Sigmoid colon (tissue), 7 donors: Measurements from ENCODE around the gene TSACC. TPM values are rescaled to one million over a fixed set of nuclear protein-coding genes. Genes with fewer than 3 reads are reported as not detected.

Experiments
- DNase-seq: peaks from one replicate; pipeline ENCODE4 v3.0.0-alpha.2; 2019
- H3K27ac ChIP-seq, 4 donors: fragments of 200-600 bp; sonication (generic); one replicate each; pipeline ENCODE4 v1.5.1; 2016 to 2019; ENCODE audit warnings: mild to moderate bottlenecking in 1 of 4
- H3K27me3 ChIP-seq, 3 donors: fragments of 200-600 bp; sonication (generic); one replicate each; pipeline ENCODE4 v1.5.1; 2019; ENCODE audit warnings: mild to moderate bottlenecking in 1 of 3
- H3K36me3 ChIP-seq, 4 donors: fragments of 200-600 bp; sonication (generic); one replicate each; pipeline ENCODE4 v1.5.1; 2016 to 2019
- H3K4me1 ChIP-seq, 4 donors: fragments of 200-600 bp; sonication (generic); one replicate each; pipeline ENCODE4 v1.5.1; 2017 to 2019
- H3K4me3 ChIP-seq, 4 donors: fragments of 200-600 bp; sonication (generic); one replicate each; pipeline ENCODE4 v1.5.1; 2017 to 2019; ENCODE audit warnings: mild to moderate bottlenecking in 2 of 4, moderate library complexity in 1 of 4
- H3K9me3 ChIP-seq, 4 donors: fragments of 200-600 bp in 3 of 4; sonication (generic) in 3 of 4; one replicate each; pipeline versions ENCODE4 v1.5.1 to v1.6.1; 2013 to 2019
- EP300 ChIP-seq, 4 donors: sonication (generic); formaldehyde crosslinking; IDR thresholded peaks; one replicate each; pipeline ENCODE4 v1.6.1; 2017; ENCODE audit warnings: antibody characterized with exemption in 4 of 4
- POLR2A ChIP-seq, 2 donors: fragments of 450-650 bp; IDR thresholded peaks; one replicate each; pipeline ENCODE4 v1.6.1; 2016; ENCODE audit warnings: antibody characterized with exemption in 2 of 2, mild to moderate bottlenecking in 2 of 2, moderate library complexity in 2 of 2
- POLR2AphosphoS5 ChIP-seq, 4 donors: sonication (generic); formaldehyde crosslinking; IDR thresholded peaks; one replicate each; pipeline ENCODE4 v1.6.1; 2017; ENCODE audit warnings: antibody characterized with exemption in 4 of 4
- WGBS, 2 donors: extraction: QIAGEN DNeasy Blood & Tissue Kit; methylation state at CpG; one replicate each; pipeline ENCODE4 v1.1.7; 2013; 5-methylcytosine and 5-hydroxymethylcytosine counted together
- intact Hi-C: fragments of 100-400 bp; cut with DNase I; formaldehyde crosslinking; loops from one replicate; pipeline ENCODE4 v1.15.1; 2023
- polyA plus RNA-seq, 3 donors: library from polyadenylated mRNA; stranded (reverse); fragments of 200-250 nt; gene quantifications; one replicate each; pipeline ENCODE4 v1.2.3, GENCODE V29; 2013
- total RNA-seq, 4 donors: library from RNA; depleted of rRNA; stranded (reverse); fragments of >200 nt; gene quantifications; one replicate each; pipeline ENCODE4 v1.1.0, GENCODE V29; 2016
- TF ChIP-seq, protein P1 (sequence below), 4 experiments: fragments of 450-650 bp in 3 of 4; fragments of 200-600 bp in 1 of 4; IDR thresholded peaks; one replicate each; pipeline ENCODE4 v1.5.1; 2016 to 2019; ENCODE audit warnings: antibody characterized with exemption in 4 of 4, mild to moderate bottlenecking in 3 of 4, moderate library complexity in 2 of 4
- donor health status: healthy with polysubstance abuse.
- donor health status: Bipolar disorder and iron deficiency.
- donor health status: healthy.

TSACC gene
- total and polyA plus RNA-seq, 7 donors: 0.48 to 1.1 TPM; not detected in 5

DNA sequence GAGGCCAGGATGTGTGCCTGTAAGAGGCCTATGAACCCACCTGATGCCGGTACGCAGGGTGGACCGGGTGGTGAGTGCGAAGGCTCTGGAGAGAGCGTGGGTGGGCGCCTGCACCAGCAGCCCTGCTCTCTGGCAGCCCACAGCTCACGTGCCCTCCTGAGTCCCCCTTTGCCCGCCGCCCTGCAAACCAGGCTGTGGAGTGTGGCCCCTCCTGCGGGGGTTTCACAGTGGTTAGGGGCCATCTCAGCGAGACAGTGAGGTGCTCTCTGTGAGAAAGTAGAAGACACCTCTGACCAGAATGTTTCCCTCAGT is 53.0 kb downstream of the TSACC start:
- Histone ChIP-seq H3K27me3 (peaks cover 16 to 61% (median 39%) of the 10 kb centered on the region in 3 donors), H3K36me3 (no peaks in the 10 kb centered on the region), H3K27ac (no peak overlapping the region), H3K4me3 (no peak overlapping the region), H3K4me1 (peaks cover 0 to 11% (median 8%) of the 10 kb centered on the region in 4 donors), H3K9me3 (no peaks in the 10 kb centered on the region)
- intact Hi-C loops: no loop called here
- DNase-seq: no peak
- TF ChIP-seq, protein P1, sequence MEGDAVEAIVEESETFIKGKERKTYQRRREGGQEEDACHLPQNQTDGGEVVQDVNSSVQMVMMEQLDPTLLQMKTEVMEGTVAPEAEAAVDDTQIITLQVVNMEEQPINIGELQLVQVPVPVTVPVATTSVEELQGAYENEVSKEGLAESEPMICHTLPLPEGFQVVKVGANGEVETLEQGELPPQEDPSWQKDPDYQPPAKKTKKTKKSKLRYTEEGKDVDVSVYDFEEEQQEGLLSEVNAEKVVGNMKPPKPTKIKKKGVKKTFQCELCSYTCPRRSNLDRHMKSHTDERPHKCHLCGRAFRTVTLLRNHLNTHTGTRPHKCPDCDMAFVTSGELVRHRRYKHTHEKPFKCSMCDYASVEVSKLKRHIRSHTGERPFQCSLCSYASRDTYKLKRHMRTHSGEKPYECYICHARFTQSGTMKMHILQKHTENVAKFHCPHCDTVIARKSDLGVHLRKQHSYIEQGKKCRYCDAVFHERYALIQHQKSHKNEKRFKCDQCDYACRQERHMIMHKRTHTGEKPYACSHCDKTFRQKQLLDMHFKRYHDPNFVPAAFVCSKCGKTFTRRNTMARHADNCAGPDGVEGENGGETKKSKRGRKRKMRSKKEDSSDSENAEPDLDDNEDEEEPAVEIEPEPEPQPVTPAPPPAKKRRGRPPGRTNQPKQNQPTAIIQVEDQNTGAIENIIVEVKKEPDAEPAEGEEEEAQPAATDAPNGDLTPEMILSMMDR (IDR thresholded peaks at IDR 0.05): no peak
- no peak for TF ChIP-seq POLR2AphosphoS5 (IDR thresholded peaks at IDR 0.05)
- TF ChIP-seq EP300 (IDR thresholded peaks at IDR 0.05): no peak
- no peak for TF ChIP-seq POLR2A (IDR thresholded peaks at IDR 0.05)
- WGBS, 2 donors: 80 to 85% methylated on average over 11 of the region's 11 CpGs

DNA sequence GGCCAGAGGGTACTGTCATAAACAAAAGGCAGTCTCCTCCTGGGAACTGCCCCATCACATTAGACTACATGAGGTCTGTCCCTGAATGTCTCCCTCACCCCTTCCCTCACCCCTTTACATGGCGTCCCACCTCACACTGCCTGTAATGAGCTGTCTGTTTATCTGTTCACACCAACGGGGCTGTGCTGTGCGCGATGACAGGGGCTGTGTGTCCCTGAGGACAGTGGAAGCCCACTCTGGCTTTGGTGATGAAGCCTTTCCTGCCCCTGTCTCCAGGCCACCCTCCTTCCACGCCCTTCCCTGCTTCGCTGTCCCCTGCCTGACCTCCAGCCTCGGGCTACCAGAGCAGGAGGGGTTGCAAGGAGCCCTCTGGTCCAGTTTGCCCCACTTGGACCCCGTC is 53.4 kb downstream of the TSACC start:
- Histone ChIP-seq H3K27ac (no peak overlapping the region), H3K27me3 (peaks cover 16 to 61% (median 39%) of the 10 kb centered on the region in 3 donors), H3K9me3 (no peaks in the 10 kb centered on the region), H3K4me3 (no peak overlapping the region), H3K4me1 (peaks cover 0 to 11% (median 8%) of the 10 kb centered on the region in 4 donors), H3K36me3 (no peaks in the 10 kb centered on the region)
- DNase-seq: no peak
- 68 to 74% methylated on average over 8 of the region's 8 CpGs for WGBS, 2 donors
- intact Hi-C loops: no loop called here
- TF ChIP-seq EP300 (IDR thresholded peaks at IDR 0.05) (no peak), POLR2AphosphoS5 (IDR thresholded peaks at IDR 0.05) (no peak), POLR2A (IDR thresholded peaks at IDR 0.05) (no peak)

DNA sequence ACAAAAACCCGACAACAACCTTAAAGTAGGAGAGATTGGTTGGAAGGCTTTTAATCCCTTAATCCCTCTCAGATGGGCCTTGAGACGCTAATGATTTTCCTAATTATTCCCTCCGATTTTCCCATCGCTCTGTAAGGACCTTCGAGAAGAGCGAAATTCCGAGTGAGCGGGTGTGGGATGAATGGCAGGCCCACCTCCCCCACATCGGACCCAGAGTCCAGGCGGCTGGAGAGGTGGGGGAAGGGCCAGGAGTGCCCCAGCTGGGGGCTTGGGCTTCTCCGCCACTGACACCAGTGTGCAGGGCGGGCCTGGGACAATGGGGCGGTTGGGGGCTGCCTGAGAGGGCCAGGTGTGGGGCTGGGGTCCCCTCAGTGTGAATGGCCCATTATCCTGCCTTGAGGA is 54.1 kb downstream of the TSACC start:
- 80 to 90% methylated on average over 13 of the region's 13 CpGs for WGBS, 2 donors
- no peak for DNase-seq
- intact Hi-C loops: no loop called here

DNA sequence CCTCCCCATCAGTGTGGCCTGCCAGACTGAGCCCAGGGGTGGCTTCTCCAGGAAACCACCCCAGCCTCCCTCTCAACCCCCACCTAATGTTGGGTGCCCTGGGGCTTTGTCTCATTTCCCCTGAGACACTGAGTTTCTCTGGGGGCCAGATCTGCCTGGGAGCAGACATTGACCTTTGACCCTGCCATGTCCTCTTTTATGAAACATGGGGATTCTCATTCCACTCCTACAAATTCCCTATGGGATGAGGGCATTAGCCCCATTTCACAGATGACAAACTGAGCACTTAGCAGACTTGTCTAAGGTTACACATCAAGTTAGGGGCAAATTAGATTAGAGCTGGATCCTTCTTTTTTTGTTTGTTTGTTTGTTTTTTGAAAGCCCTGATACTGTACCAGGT is 54.8 kb downstream of the TSACC start:
- Histone ChIP-seq H3K27ac (no peak overlapping the region), H3K4me3 (no peak overlapping the region), H3K9me3 (no peaks in the 10 kb centered on the region), H3K36me3 (no peaks in the 10 kb centered on the region), H3K4me1 (peaks cover 0 to 7% (median 6%) of the 10 kb centered on the region in 4 donors), H3K27me3 (peaks cover 12 to 51% (median 36%) of the 10 kb centered on the region in 3 donors)
- no peak for TF ChIP-seq EP300 (IDR thresholded peaks at IDR 0.05)
- TF ChIP-seq POLR2A (IDR thresholded peaks at IDR 0.05): no peak
- TF ChIP-seq, protein P1 (IDR thresholded peaks at IDR 0.05): no peak
- TF ChIP-seq POLR2AphosphoS5 (IDR thresholded peaks at IDR 0.05): no peak
- intact Hi-C loops: no loop called here
- no peak for DNase-seq

More for the DNA sequence above, 54.1 kb downstream of the TSACC start:
- no peaks in the 10 kb centered on the region for H3K36me3 ChIP-seq
- H3K27me3 ChIP-seq: peaks cover 13 to 57% (median 39%) of the 10 kb centered on the region in 3 donors
- H3K27ac ChIP-seq: no peak overlapping the region
- no peak for TF ChIP-seq POLR2A (IDR thresholded peaks at IDR 0.05)
- TF ChIP-seq, protein P1 (IDR thresholded peaks at IDR 0.05): no peak
- no peak for TF ChIP-seq EP300 (IDR thresholded peaks at IDR 0.05)
- H3K4me3 ChIP-seq: no peak overlapping the region
- H3K4me1 ChIP-seq: peaks cover 0 to 11% (median 8%) of the 10 kb centered on the region in 4 donors
- H3K9me3 ChIP-seq: no peaks in the 10 kb centered on the region

- TF ChIP-seq, protein P1 (IDR thresholded peaks at IDR 0.05): no peak
- TF ChIP-seq POLR2A (IDR thresholded peaks at IDR 0.05) (no peak), POLR2AphosphoS5 (IDR thresholded peaks at IDR 0.05) (no peak), EP300 (IDR thresholded peaks at IDR 0.05) (no peak)
Measured at GRCh38 chr1:156394082-156394481, 55.8 kb downstream of the TSACC start.

More at GRCh38 chr1:156394082-156394481, 55.8 kb downstream of the TSACC start:
- intact Hi-C loops: no loop called here
- Histone ChIP-seq H3K27me3 (peaks cover 3 to 41% (median 28%) of the 10 kb centered on the region in 3 donors), H3K4me3 (no peak overlapping the region), H3K27ac (no peak overlapping the region), H3K9me3 (no peaks in the 10 kb centered on the region), H3K36me3 (no peaks in the 10 kb centered on the region), H3K4me1 (no peaks in the 10 kb centered on the region)
- no peak for DNase-seq
- WGBS, 2 donors: 87% methylated on average over 9 of the region's 9 CpGs
